IMR-90 (cell line): ENCODE measurements around the gene SMIM29. TPM values are rescaled to one million over a fixed set of nuclear protein-coding genes. Genes with fewer than 3 reads are reported as not detected.

ENCODE experiments used
- ATAC-seq: fragments of 200-7000 bp; cut with Tn5 transposase; 2 replicates; pipeline ENCODE4 v1.9.1; 2020; ENCODE audit warnings: low read depth, mild to moderate bottlenecking, moderate library complexity
- BruUV-seq: library from RNA; stranded (reverse); fragments of 400-500 nt; replicated peaks from 2 replicates; lab custom pipeline; 2021; lab: Mats Ljungman, UMichigan
- CTCF ChIA-PET: fragments of 300-600 bp; formaldehyde crosslinking; extraction: SDS; loops from one replicate; lab custom pipeline; 2021; ENCODE audit warnings: antibody characterized with exemption; lab: Yijun Ruan, JAX
- POLR2A ChIA-PET: fragments of 300-600 bp; sonication (Branson Sonifier 250); formaldehyde crosslinking; loops from one replicate; lab custom pipeline; 2022; ENCODE audit warnings: antibody characterized with exemption; ENCODE audit not compliant: unreplicated experiment; lab: Charles Lee
- DNase-seq: peaks from one replicate; pipeline ENCODE4 v3.0.0; 2013
- H2AFZ ChIP-seq: replicated peaks from 2 replicates; pipeline ENCODE3; 2013; ENCODE audit warnings: low read length, mild to moderate bottlenecking; ENCODE audit not compliant: poor library complexity
- H2AK5ac ChIP-seq: 2 replicates; pipeline ENCODE4 v1.6.1; 2013; ENCODE audit warnings: low read depth, low read length, inconsistent platforms
- H2AK9ac ChIP-seq: replicated peaks from 2 replicates; pipeline ENCODE3; 2013; ENCODE audit warnings: mild to moderate bottlenecking, low read depth, low read length, moderate library complexity; ENCODE audit not compliant: poor library complexity
- H2BK120ac ChIP-seq: 2 replicates; pipeline ENCODE4 v1.6.1; 2013; ENCODE audit warnings: low read depth, low read length, inconsistent platforms
- H2BK15ac ChIP-seq: 3 replicates; pipeline ENCODE4 v1.6.1; 2013; ENCODE audit warnings: low read depth, low read length, inconsistent platforms
- H2BK20ac ChIP-seq: 2 replicates; pipeline ENCODE4 v1.6.1; 2013; ENCODE audit warnings: low read depth, mild to moderate bottlenecking, inconsistent platforms, low read length, moderate library complexity
- H2BK5ac ChIP-seq: 2 replicates; pipeline ENCODE4 v1.6.1; 2013; ENCODE audit warnings: mild to moderate bottlenecking, low read depth, low read length, inconsistent platforms; ENCODE audit not compliant: poor library complexity, severe bottlenecking
- H3K14ac ChIP-seq: replicated peaks from 2 replicates; pipeline ENCODE4 v1.6.1; 2013; ENCODE audit warnings: low read depth, low read length, inconsistent platforms
- H3K18ac ChIP-seq: 2 replicates; pipeline ENCODE4 v1.6.1; 2013; ENCODE audit warnings: low read depth, low read length, control low read depth
- H3K23ac ChIP-seq: 2 replicates; pipeline ENCODE4 v1.6.1; 2013; ENCODE audit warnings: low read depth, low read length, inconsistent platforms
- H3K27ac ChIP-seq: 2 replicates; pipeline ENCODE4 v1.5.1; 2013; ENCODE audit warnings: mild to moderate bottlenecking, control low read depth, low read length; ENCODE audit not compliant: insufficient read depth
- H3K27me3 ChIP-seq: 2 replicates; pipeline ENCODE4 v1.6.1; 2013; ENCODE audit warnings: low read length; ENCODE audit not compliant: control insufficient read depth, insufficient read depth
- H3K36me3 ChIP-seq: 2 replicates; pipeline ENCODE4 v1.6.1; 2013; ENCODE audit warnings: low read length, mixed read lengths; ENCODE audit not compliant: control insufficient read depth, insufficient read depth
- H3K4ac ChIP-seq: 2 replicates; pipeline ENCODE4 v1.6.1; 2013; ENCODE audit warnings: low read depth, low read length, inconsistent platforms
- H3K4me1 ChIP-seq: 2 replicates; pipeline ENCODE4 v1.6.1; 2013; ENCODE audit warnings: low read length, mixed read lengths; ENCODE audit not compliant: control insufficient read depth, insufficient read depth
- H3K4me2 ChIP-seq: 2 replicates; pipeline ENCODE4 v1.6.1; 2013; ENCODE audit warnings: low read depth, mild to moderate bottlenecking, control low read depth, low read length, moderate library complexity
- H3K4me3 ChIP-seq: 2 replicates; pipeline ENCODE4 v1.5.1; 2013; ENCODE audit warnings: low read depth, mild to moderate bottlenecking, control low read depth, low read length, moderate library complexity; ENCODE audit not compliant: insufficient read depth
- H3K56ac ChIP-seq: 2 replicates; pipeline ENCODE4 v1.6.1; 2013; ENCODE audit warnings: low read length, inconsistent platforms; ENCODE audit not compliant: insufficient read depth; ENCODE audit errors: extremely low read depth
- H3K79me1 ChIP-seq, 2 experiments: 2 replicates each; pipeline ENCODE4 v1.6.1; 2013; ENCODE audit warnings: low read length in 2 of 2, inconsistent platforms in 1 of 2, low read depth in 1 of 2
- H3K9ac ChIP-seq: 2 replicates; pipeline ENCODE4 v1.6.1; 2013; ENCODE audit warnings: low read depth, low read length, control low read depth
- H3K9me1 ChIP-seq: 2 replicates; pipeline ENCODE4 v1.6.1; 2013; ENCODE audit warnings: low read length, inconsistent platforms; ENCODE audit not compliant: insufficient read depth
- H3K9me3 ChIP-seq: 2 replicates; pipeline ENCODE4 v1.6.1; 2013; ENCODE audit warnings: low read length; ENCODE audit not compliant: control insufficient read depth, insufficient read depth
- H4K20me1 ChIP-seq: 2 replicates; pipeline ENCODE4 v1.6.1; 2013; ENCODE audit warnings: low read length, inconsistent platforms; ENCODE audit not compliant: insufficient read depth
- H4K5ac ChIP-seq: 2 replicates; pipeline ENCODE4 v1.6.1; 2013; ENCODE audit warnings: mild to moderate bottlenecking, low read depth, low read length, control low read depth
- H4K8ac ChIP-seq, 2 experiments: 2 replicates each; pipeline ENCODE4 v1.6.1; 2013; ENCODE audit warnings: low read depth in 2 of 2, low read length in 2 of 2, control low read depth in 1 of 2, inconsistent platforms in 1 of 2
- H4K91ac ChIP-seq: 2 replicates; pipeline ENCODE4 v1.6.1; 2013; ENCODE audit warnings: low read depth, low read length, inconsistent platforms; ENCODE audit not compliant: insufficient read depth
- CEBPB ChIP-seq: IDR thresholded peaks from 2 replicates; pipeline ENCODE4 v1.6.1; 2012; ENCODE audit warnings: low read depth, low read length, improper control_type of control experiment
- CHD1 ChIP-seq: IDR thresholded peaks from 2 replicates; pipeline ENCODE4 v1.6.1; 2012; ENCODE audit warnings: low read depth, low read length, improper control_type of control experiment
- FOS ChIP-seq: fragments of 150-350 bp; IDR thresholded peaks from 2 replicates; pipeline ENCODE4 v1.6.1; 2016; ENCODE audit warnings: low read depth, low read length
- MAZ ChIP-seq: IDR thresholded peaks from 2 replicates; pipeline ENCODE4 v1.6.1; 2012; ENCODE audit warnings: low read depth, mild to moderate bottlenecking, low read length, improper control_type of control experiment, moderate library complexity, borderline replicate concordance
- MXI1 ChIP-seq: IDR thresholded peaks from 2 replicates; pipeline ENCODE4 v1.6.1; 2012; ENCODE audit warnings: low read depth, mild to moderate bottlenecking, low read length, moderate library complexity, borderline replicate concordance
- POLR2A ChIP-seq: IDR thresholded peaks from 2 replicates; pipeline ENCODE4 v1.6.1; 2012; ENCODE audit warnings: mild to moderate bottlenecking, low read depth, low read length
- RAD21 ChIP-seq: IDR thresholded peaks from 2 replicates; pipeline ENCODE4 v1.6.1; 2012; ENCODE audit warnings: low read length, improper control_type of control experiment
- RFX5 ChIP-seq: IDR thresholded peaks from 2 replicates; pipeline ENCODE4 v1.8.0; 2012; ENCODE audit warnings: low read depth, mild to moderate bottlenecking, low read length, moderate library complexity
- SMC3 ChIP-seq: fragments of 150-350 bp; IDR thresholded peaks from 2 replicates; pipeline ENCODE4 v1.6.1; 2016; ENCODE audit warnings: low read depth, mild to moderate bottlenecking, antibody characterized with exemption, low read length, moderate library complexity
- WGBS, 2 experiments: methylation state at CpG; one replicate each; pipeline versions ENCODE4 v1.1.5 to v1.1.7; 2013; ENCODE audit warnings: missing lambda C conversion rate in 2 of 2; ENCODE audit not compliant: insufficient read length in 1 of 2; ENCODE audit errors: extremely low coverage in 2 of 2; 5-methylcytosine and 5-hydroxymethylcytosine counted together
- dilution Hi-C: fragments of 300-500 bp; cut with HindIII; formaldehyde crosslinking; loops from one replicate; pipeline ENCODE4 v1.14.3; 2018; ENCODE audit warnings: low sequenced_read_pairs; ENCODE audit not compliant: unreplicated experiment
- in situ Hi-C: fragments of 300-500 bp; cut with MboI; formaldehyde crosslinking; loops from 3 replicates; pipeline ENCODE4 v1.14.3; 2019; ENCODE audit warnings: low sequenced_read_pairs, inconsistent platforms, mixed read lengths
- intact Hi-C: fragments of 100-400 bp; cut with micrococcal nuclease; formaldehyde crosslinking; loops from 2 replicates; pipeline ENCODE4 v1.10.0; 2022
- polyA plus RNA-seq, 3 experiments: library from polyadenylated mRNA; depleted of rRNA; stranded (reverse); fragments of >200 nt; gene quantifications; 2 replicates each; pipeline ENCODE4 v1.2.3, GENCODE V29; 2012; ENCODE audit warnings: low replicate concordance in 1 of 3
- total RNA-seq: library from RNA; depleted of rRNA; stranded (reverse); fragments of >200 nt; gene quantifications from 2 replicates; pipeline ENCODE4 v1.2.3, GENCODE V29; 2012
- TF ChIP-seq, protein P1 (sequence below): fragments of 150-350 bp; IDR thresholded peaks from 2 replicates; pipeline ENCODE4 v1.6.1; 2016; ENCODE audit warnings: low read depth, mild to moderate bottlenecking, low read length, moderate library complexity, borderline replicate concordance
- TF ChIP-seq, protein P2 (sequence below): conservative IDR thresholded peaks from 2 replicates; pipeline ENCODE4 v1.5.1; 2012; ENCODE audit warnings: mild to moderate bottlenecking, low read depth, low read length, improper control_type of control experiment

The SMIM29 gene
- total and polyA plus RNA-seq, 2 of the 4 experiments (the other 2 are of a cell fraction) = 8.4 to 28.9 TPM

DNA sequence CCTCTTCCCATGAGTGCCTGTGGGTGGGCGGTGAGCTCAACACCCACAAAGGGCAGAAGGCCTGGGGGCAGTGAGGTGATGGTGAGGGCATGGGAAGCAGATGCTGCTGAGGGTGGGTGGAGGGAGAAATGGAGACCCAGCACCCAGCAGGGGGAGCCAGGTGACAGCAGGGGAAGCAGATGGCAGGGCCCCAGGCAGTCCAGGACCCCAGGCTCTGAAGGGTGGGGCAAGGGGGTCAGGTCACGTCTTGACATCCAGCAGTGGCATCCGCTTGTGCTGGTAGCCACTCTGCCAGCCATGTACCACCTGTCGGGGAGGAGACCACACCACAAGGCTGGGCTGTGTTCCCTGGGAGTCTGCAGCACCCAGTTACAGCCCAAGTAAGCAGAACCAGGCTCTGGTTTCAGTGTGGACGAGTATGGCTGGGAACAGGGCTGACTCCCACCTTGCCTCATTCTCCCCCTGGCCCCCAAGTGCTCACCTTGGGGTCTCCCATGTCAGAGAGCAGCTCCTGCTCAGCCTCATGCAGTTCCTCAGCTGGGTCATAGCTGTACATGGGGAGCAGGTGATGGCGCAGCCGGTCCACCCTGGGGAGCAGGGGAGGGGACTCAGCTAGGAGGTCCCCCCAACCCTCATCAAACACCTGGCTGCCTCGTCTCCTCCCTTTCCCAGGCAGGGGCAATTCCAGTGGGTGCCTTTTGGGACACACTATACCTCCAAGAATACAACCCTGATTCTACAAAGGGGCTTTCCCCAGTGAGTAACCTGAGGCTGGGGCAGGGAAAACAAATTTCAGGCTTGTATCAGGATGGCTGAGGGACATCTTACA, 2.0 kb downstream of the SMIM29 start:
- H4K5ac ChIP-seq = no peak overlapping the region
- peak overlapping the region in 1 of 2 experiments; percentile 42; a peak in 1 of 4 replicates for H4K8ac ChIP-seq
- H3K79me1 ChIP-seq = peaks cover 16 to 58% of the 10 kb centered on the region in 2 experiments; a peak in 3 of 4 replicates
- ChIA-PET CTCF (no interaction called here), POLR2A (no interaction called here)
- H3K9me1 ChIP-seq = peaks cover 19% of the 10 kb centered on the region
- intact Hi-C loops = no loop called here
- BruUV-seq = no TSS peak
- peak overlapping the region; percentile 15; the same call in 1 of the 2 replicates for H3K27ac ChIP-seq
- peak overlapping the region; percentile 20; the same call in 1 of the 2 replicates for H4K91ac ChIP-seq
- no peak overlapping the region; the same call in 1 of the 2 replicates for H3K14ac ChIP-seq
- TF ChIP-seq CHD1 (no peak), MXI1 (no peak), SMC3 (peak; percentile 29; the same call in 1 of the 2 replicates), POLR2A (peak; percentile 63), CEBPB (no peak), RFX5 (no peak), FOS (no peak), RAD21 (peak; percentile 46), MAZ (no peak)
- TF ChIP-seq, protein P1, sequence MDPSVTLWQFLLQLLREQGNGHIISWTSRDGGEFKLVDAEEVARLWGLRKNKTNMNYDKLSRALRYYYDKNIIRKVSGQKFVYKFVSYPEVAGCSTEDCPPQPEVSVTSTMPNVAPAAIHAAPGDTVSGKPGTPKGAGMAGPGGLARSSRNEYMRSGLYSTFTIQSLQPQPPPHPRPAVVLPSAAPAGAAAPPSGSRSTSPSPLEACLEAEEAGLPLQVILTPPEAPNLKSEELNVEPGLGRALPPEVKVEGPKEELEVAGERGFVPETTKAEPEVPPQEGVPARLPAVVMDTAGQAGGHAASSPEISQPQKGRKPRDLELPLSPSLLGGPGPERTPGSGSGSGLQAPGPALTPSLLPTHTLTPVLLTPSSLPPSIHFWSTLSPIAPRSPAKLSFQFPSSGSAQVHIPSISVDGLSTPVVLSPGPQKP = no peak
- TF ChIP-seq, protein P2, sequence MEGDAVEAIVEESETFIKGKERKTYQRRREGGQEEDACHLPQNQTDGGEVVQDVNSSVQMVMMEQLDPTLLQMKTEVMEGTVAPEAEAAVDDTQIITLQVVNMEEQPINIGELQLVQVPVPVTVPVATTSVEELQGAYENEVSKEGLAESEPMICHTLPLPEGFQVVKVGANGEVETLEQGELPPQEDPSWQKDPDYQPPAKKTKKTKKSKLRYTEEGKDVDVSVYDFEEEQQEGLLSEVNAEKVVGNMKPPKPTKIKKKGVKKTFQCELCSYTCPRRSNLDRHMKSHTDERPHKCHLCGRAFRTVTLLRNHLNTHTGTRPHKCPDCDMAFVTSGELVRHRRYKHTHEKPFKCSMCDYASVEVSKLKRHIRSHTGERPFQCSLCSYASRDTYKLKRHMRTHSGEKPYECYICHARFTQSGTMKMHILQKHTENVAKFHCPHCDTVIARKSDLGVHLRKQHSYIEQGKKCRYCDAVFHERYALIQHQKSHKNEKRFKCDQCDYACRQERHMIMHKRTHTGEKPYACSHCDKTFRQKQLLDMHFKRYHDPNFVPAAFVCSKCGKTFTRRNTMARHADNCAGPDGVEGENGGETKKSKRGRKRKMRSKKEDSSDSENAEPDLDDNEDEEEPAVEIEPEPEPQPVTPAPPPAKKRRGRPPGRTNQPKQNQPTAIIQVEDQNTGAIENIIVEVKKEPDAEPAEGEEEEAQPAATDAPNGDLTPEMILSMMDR = peak; percentile 51
- H3K4me3 ChIP-seq = no peak overlapping the region
- peaks cover 18% of the 10 kb centered on the region for H3K36me3 ChIP-seq
- H3K4me1 ChIP-seq = peaks cover 29% of the 10 kb centered on the region
- H3K4me2 ChIP-seq = no peak overlapping the region
- no peak overlapping the region for H3K9ac ChIP-seq
- no peak overlapping the region for H3K56ac ChIP-seq
- dilution Hi-C loops = no loop called here
- peak overlapping the region; percentile 28 for H2AFZ ChIP-seq
- in situ Hi-C loops = loop anchor here (5.0 to 10.0 kb wide), 2 partner anchors 161 to 358 kb away; no protein-coding TSS in a partner anchor
- H2BK15ac ChIP-seq = peak overlapping the region; percentile 4; the same call in 1 of the 3 replicates
- peak; percentile 46 for DNase-seq
- no peak overlapping the region for H3K18ac ChIP-seq
- no peaks in the 10 kb centered on the region for H3K9me3 ChIP-seq
- H2AK9ac ChIP-seq = peak overlapping the region; percentile 83
- H4K20me1 ChIP-seq = peaks cover 14% of the 10 kb centered on the region
- H3K4ac ChIP-seq = peak overlapping the region; percentile 70
- no peak overlapping the region for H3K23ac ChIP-seq
- H3K27me3 ChIP-seq = no peaks in the 10 kb centered on the region
- H2AK5ac ChIP-seq = peak overlapping the region; percentile 79
- H2BK120ac ChIP-seq = peak overlapping the region; percentile 37; the same call in 1 of the 2 replicates
- no peak for ATAC-seq
- H2BK5ac ChIP-seq = peak overlapping the region; percentile 49
- WGBS, 2 experiments = 67% methylated on average over 2 of the region's 8 CpGs; no CpG with 5 or more reads in 1 of the 2 experiments
- H2BK20ac ChIP-seq = 0 out of 2 replicates have a peak overlapping the region, but pooled peaks have one; percentile 4
